ENCODE results near the gene GNAI3.

GNAI3 gene

DNA sequence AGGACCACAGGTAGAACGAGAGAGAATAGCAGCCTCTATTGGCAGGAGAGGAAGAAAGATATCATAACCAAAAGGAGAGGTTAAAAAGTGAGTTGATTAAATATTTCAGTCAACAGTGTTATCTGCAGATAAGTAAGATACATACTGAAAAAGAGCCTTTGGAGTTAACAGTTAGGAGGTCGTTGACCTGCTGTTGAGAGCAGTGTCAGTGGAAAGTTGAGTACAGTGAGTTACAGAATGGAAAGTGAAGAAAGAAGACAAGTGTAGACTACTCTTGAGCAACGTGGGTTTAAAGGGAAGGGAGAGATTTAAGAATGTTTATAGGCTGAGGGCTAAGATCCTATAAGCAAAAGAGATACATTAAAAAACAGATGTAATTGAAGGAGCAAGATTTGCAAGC, 40.8 kb downstream of the GNAI3 start:
- TF ChIP-seq, protein P1, sequence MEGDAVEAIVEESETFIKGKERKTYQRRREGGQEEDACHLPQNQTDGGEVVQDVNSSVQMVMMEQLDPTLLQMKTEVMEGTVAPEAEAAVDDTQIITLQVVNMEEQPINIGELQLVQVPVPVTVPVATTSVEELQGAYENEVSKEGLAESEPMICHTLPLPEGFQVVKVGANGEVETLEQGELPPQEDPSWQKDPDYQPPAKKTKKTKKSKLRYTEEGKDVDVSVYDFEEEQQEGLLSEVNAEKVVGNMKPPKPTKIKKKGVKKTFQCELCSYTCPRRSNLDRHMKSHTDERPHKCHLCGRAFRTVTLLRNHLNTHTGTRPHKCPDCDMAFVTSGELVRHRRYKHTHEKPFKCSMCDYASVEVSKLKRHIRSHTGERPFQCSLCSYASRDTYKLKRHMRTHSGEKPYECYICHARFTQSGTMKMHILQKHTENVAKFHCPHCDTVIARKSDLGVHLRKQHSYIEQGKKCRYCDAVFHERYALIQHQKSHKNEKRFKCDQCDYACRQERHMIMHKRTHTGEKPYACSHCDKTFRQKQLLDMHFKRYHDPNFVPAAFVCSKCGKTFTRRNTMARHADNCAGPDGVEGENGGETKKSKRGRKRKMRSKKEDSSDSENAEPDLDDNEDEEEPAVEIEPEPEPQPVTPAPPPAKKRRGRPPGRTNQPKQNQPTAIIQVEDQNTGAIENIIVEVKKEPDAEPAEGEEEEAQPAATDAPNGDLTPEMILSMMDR (conservative IDR thresholded peaks at IDR 0.05): no peak
- TF ChIP-seq ZFX (IDR thresholded peaks at IDR 0.05): no peak
- no peak overlapping the region for H3K27ac ChIP-seq

DNA sequence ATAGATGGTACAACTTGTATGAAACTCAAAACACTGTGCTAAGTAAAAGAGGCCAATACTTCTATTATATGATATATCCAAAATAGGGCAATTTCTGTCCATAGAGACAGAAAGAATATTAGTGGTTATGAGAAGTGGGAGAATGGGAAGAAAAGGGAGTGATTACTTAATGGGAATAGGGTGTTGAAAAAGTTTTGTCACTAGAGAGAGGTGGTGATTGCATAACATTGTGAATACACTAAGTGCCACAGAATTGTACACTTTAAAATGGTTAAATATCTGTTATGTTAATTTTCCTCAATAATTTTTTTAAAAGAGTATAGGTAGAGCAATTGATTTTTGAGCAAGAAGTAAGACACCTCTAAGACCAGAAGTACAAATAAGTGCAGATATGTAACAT, 41.3 kb downstream of the GNAI3 start:
- no peak overlapping the region for H3K27ac ChIP-seq
- TF ChIP-seq ZFX (IDR thresholded peaks at IDR 0.05): no peak
- TF ChIP-seq, protein P1 (conservative IDR thresholded peaks at IDR 0.05): no peak

DNA sequence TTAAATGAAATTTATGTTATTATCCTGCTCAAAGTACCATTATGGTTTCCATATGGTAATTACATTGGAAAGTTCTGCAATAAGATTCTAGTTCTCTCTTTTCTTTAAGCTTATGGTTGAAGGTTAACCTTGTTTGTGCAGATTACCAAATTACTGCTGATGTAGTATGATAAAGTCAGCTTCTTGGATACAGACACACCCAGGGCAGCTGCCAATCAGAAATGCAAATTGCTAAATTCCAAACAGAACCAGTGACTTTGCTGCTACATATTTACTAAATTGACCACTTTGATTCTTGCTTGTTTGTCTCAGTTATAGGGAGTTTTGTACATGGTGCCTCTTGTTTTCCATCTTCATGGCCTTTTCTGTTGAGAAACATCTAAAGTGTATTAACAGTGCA, 44.5 kb downstream of the GNAI3 start:
- no peak overlapping the region for H3K27ac ChIP-seq
- no peak for TF ChIP-seq ZFX (IDR thresholded peaks at IDR 0.05)
- TF ChIP-seq, protein P1 (conservative IDR thresholded peaks at IDR 0.05): no peak

DNA sequence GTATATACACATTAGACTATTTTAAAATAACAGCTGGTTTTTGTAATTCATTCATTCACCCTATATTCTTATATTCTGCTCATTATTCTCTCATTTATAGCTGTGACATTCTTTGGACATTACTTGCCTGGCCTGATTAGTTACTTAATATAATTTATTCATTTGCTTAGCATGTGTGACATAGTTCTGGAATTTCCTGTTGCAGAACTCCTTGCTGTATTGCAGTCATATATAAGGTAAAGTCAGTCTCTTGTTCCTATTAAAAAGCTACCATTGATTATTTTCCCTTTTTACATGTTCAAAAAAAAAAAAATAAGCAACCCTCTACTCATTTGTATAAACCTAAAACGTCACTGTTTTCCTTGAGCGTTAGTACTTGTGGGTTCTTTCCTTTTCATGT, 47.1 kb downstream of the GNAI3 start:
- TF ChIP-seq, protein P1 (conservative IDR thresholded peaks at IDR 0.05): no peak
- no peak for TF ChIP-seq ZFX (IDR thresholded peaks at IDR 0.05)
- no peak overlapping the region for H3K27ac ChIP-seq

DNA sequence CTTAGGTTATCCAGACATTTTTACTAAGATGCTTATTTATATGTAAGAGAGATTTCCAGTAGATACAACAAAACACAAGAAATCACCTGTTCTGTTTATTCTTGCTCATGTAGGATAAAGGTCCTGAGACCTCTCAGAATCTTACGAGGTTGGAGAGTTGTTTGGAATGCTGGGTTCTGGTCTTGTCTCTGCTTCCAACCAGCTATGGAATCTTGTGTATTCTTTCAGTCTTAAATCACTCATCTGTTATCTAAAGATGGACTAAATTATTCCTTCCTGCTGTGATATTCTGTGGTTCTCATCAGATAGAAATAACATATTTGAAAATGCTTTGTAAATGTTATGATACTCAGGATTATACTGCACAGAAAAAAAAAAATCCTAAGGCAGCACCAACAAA, 49.7 kb downstream of the GNAI3 start:
- TF ChIP-seq ZFX (IDR thresholded peaks at IDR 0.05): no peak
- TF ChIP-seq, protein P1 (conservative IDR thresholded peaks at IDR 0.05): no peak
- H3K27ac ChIP-seq: no peak overlapping the region

DNA sequence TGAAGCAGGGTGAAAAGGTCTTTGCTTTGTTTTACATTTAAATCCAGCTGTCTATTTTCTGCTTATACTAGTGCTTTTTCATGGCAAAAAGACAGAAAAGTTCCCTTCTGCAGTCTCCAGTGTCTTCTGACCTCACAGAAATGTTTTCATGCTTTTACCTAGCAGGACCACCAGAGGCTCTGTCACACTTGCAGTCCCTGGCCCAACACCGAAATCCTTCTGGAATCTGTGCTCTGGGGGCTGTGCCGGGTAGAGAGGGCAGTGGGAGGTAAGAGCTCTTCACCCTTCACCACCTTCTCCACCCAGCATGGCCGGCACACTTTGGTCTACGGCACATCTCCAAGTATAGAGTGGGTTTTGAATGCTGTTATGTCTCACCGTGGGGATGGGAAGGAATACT, 50.2 kb downstream of the GNAI3 start:
- no peak for TF ChIP-seq ZFX (IDR thresholded peaks at IDR 0.05)
- TF ChIP-seq, protein P1 (conservative IDR thresholded peaks at IDR 0.05): no peak
- H3K27ac ChIP-seq: no peak overlapping the region

DNA sequence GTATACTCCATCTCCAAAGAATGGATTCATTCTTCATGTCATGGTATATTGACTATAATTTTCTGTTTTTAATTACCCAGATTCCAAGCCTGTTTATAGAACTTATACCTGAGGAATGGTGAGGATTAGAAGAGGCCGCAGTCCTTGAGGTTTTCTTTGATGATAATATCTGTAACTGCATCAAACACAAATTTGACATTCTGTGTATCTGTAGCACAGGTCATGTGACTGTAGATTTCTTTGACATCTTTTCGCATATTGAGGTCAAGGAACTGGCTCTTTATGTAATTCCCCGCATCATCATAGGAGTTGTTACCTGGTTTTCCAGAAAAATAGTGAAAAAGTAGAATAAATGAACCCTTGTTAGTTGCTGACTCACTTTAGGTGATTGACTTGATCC, 54.8 kb downstream of the GNAI3 start:
- TF ChIP-seq, protein P1 (conservative IDR thresholded peaks at IDR 0.05): no peak
- TF ChIP-seq ZFX (IDR thresholded peaks at IDR 0.05): no peak

More for the DNA sequence above, 54.8 kb downstream of the GNAI3 start:
- no peak overlapping the region for H3K27ac ChIP-seq
